CD14-positive monocyte (primary cell): ENCODE data around the gene SLC9A9. TPM values are rescaled to one million over a fixed set of nuclear protein-coding genes. Genes with fewer than 3 reads are reported as not detected.

Experiments used
- DNase-seq, 3 donors: peaks; one replicate each; pipeline ENCODE4 v3.0.0-alpha.2; 2011 to 2022
- H2AFZ ChIP-seq: 2 replicates; pipeline ENCODE4 v1.6.0; 2012; ENCODE audit warnings: mild to moderate bottlenecking, low read depth, low read length, inconsistent platforms; ENCODE audit not compliant: insufficient read depth, poor library complexity, severe bottlenecking
- H3K27ac ChIP-seq, 2 donors: 1 replicate in 1 of 2; 2 replicates in 1 of 2; pipeline ENCODE4 v1.5.1; 2012 to 2013; ENCODE audit warnings: low read length in 2 of 2, control low read depth in 1 of 2, inconsistent platforms in 1 of 2, low read depth in 1 of 2, mild to moderate bottlenecking in 1 of 2
- H3K27me3 ChIP-seq, 2 donors: one replicate each; pipeline versions ENCODE4 v1.6.0 to v1.6.1; 2011 to 2013; ENCODE audit warnings: low read length in 2 of 2; ENCODE audit not compliant: control insufficient read depth in 2 of 2, insufficient read depth in 2 of 2
- H3K36me3 ChIP-seq, 2 donors: replicated peaks in 1 of 2; 1 replicate in 1 of 2; 2 replicates in 1 of 2; pipeline versions ENCODE4 v1.5.1 to v1.6.1; 2012 to 2013; ENCODE audit warnings: low read length in 2 of 2, control low read depth in 1 of 2, inconsistent platforms in 1 of 2, mild to moderate bottlenecking in 1 of 2; ENCODE audit not compliant: insufficient read depth in 2 of 2, control insufficient read depth in 1 of 2
- H3K4me1 ChIP-seq, 2 donors: 1 replicate in 1 of 2; 2 replicates in 1 of 2; pipeline versions ENCODE4 v1.5.1 to v1.6.1; 2012 to 2013; ENCODE audit warnings: low read length in 2 of 2, control low read depth in 1 of 2, inconsistent platforms in 1 of 2, mild to moderate bottlenecking in 1 of 2, moderate library complexity in 1 of 2; ENCODE audit not compliant: insufficient read depth in 2 of 2, control insufficient read depth in 1 of 2
- H3K4me2 ChIP-seq: replicated peaks from 2 replicates; pipeline ENCODE3; 2012; ENCODE audit warnings: low read length, moderate library complexity, mild to moderate bottlenecking; ENCODE audit not compliant: poor library complexity, severe bottlenecking; ENCODE audit errors: extremely low read depth
- H3K4me3 ChIP-seq, 3 experiments: fragments of 200-600 bp in 1 of 3; sonication (generic) in 1 of 3; replicated peaks in 1 of 3; 1 replicate in 2 of 3; 2 replicates in 1 of 3; pipeline ENCODE4 v1.5.1; 2011 to 2013; ENCODE audit warnings: low read length in 3 of 3, mild to moderate bottlenecking in 3 of 3, control low read depth in 2 of 3, low read depth in 2 of 3, inconsistent platforms in 1 of 3, moderate library complexity in 1 of 3
- H3K79me2 ChIP-seq: 2 replicates; pipeline ENCODE4 v1.6.0; 2012; ENCODE audit warnings: mild to moderate bottlenecking, control low read depth, inconsistent platforms, low read length, moderate library complexity; ENCODE audit not compliant: insufficient read depth
- H3K9ac ChIP-seq: 2 replicates; pipeline ENCODE4 v1.6.0; 2017; ENCODE audit warnings: low read length, mild to moderate bottlenecking; ENCODE audit not compliant: insufficient read depth, poor library complexity, severe bottlenecking
- H3K9me3 ChIP-seq, 2 donors: replicated peaks in 1 of 2; 1 replicate in 1 of 2; 2 replicates in 1 of 2; pipeline versions ENCODE4 v1.5.1 to v1.6.1; 2012 to 2013; ENCODE audit warnings: low read length in 2 of 2, control low read depth in 1 of 2; ENCODE audit not compliant: control insufficient read depth in 1 of 2, insufficient read depth in 1 of 2
- H4K20me1 ChIP-seq: 2 replicates; pipeline ENCODE4 v1.6.0; 2012; ENCODE audit warnings: mild to moderate bottlenecking, low read length, control low read depth, moderate library complexity; ENCODE audit not compliant: insufficient read depth
- H3K27ac Mint-ChIP-seq, 7 donors: one replicate each; pipeline ENCODE4 v1.8.0; 2020; ENCODE audit warnings: mild to moderate bottlenecking in 7 of 7, mixed read lengths in 7 of 7, moderate library complexity in 6 of 7, inconsistent platforms in 2 of 7
- H3K27me3 Mint-ChIP-seq, 3 donors: one replicate each; pipeline ENCODE4 v1.8.0; 2021 to 2022; ENCODE audit warnings: low read depth in 3 of 3, mild to moderate bottlenecking in 3 of 3, mixed read lengths in 3 of 3, moderate library complexity in 3 of 3, inconsistent platforms in 1 of 3
- H3K36me3 Mint-ChIP-seq, 2 donors: one replicate each; pipeline ENCODE4 v1.8.0; 2020; ENCODE audit warnings: mixed read lengths in 2 of 2, inconsistent platforms in 1 of 2, mild to moderate bottlenecking in 1 of 2
- H3K4me1 Mint-ChIP-seq: one replicate; pipeline ENCODE4 v1.8.0; 2020; ENCODE audit warnings: mild to moderate bottlenecking, mixed read lengths
- H3K4me3 Mint-ChIP-seq, 2 donors: one replicate each; pipeline ENCODE4 v1.8.0; 2020; ENCODE audit warnings: mild to moderate bottlenecking in 2 of 2, mixed read lengths in 2 of 2, moderate library complexity in 1 of 2
- H3K9me3 Mint-ChIP-seq, 7 donors: one replicate each; pipeline ENCODE4 v1.8.0; 2020 to 2022; ENCODE audit warnings: mixed read lengths in 7 of 7, mild to moderate bottlenecking in 6 of 7, moderate library complexity in 6 of 7, inconsistent platforms in 2 of 7
- CTCF ChIP-seq: fragments of 200-600 bp; IDR thresholded peaks from one replicate; pipeline ENCODE4 v1.8.0; 2022; ENCODE audit warnings: antibody characterized with exemption, mild to moderate bottlenecking
- WGBS: methylation state at CpG from one replicate; pipeline ENCODE4 v1.1.5; 2013; ENCODE audit warnings: missing lambda C conversion rate; ENCODE audit not compliant: insufficient coverage; 5-methylcytosine and 5-hydroxymethylcytosine counted together
- intact Hi-C, 2 donors: fragments of 100-400 bp; cut with micrococcal nuclease; formaldehyde crosslinking; loops; one replicate each; pipeline versions ENCODE4 v1.15.0 to v1.15.1; 2023
- polyA plus RNA-seq, 3 donors: library from polyadenylated mRNA; depleted of rRNA in 1 of 3; unstranded in 2 of 3; stranded (reverse) in 1 of 3; fragments of 300-500 nt in 2 of 3; fragments of >200 nt in 1 of 3; fragmentation: Illumina TruSeq in 2 of 3; gene quantifications; 1 replicate in 2 of 3; 2 replicates in 1 of 3; pipeline ENCODE4 v1.2.3, GENCODE V29; 2012 to 2021

SLC9A9 gene
- polyA plus RNA-seq, 3 donors, result 14.1 to 32.8 (median 27.0) TPM

- H3K27ac Mint-ChIP-seq, result no peak overlapping the region
- H3K4me3 ChIP-seq, result no peak overlapping the region
- intact Hi-C loops, result no loop called here
- TF ChIP-seq CTCF, result no peak
- H3K27ac ChIP-seq, result no peak overlapping the region
- no peak overlapping the region for H3K4me3 Mint-ChIP-seq
- peaks cover 6 to 12% of the 10 kb centered on the region in 2 donors for H3K4me1 ChIP-seq
- peaks cover 0 to 2% (median 0%) of the 10 kb centered on the region in 7 donors for H3K9me3 Mint-ChIP-seq
- no peak overlapping the region for H2AFZ ChIP-seq
- no peaks in the 10 kb centered on the region for H3K36me3 ChIP-seq
- no peak for DNase-seq
- no peak overlapping the region for H3K4me2 ChIP-seq
- 100% methylated on average over 4 of the region's 4 CpGs for WGBS
- no peaks in the 10 kb centered on the region for H4K20me1 ChIP-seq
- no peaks in the 10 kb centered on the region for H3K79me2 ChIP-seq
- peaks cover 12 to 15% of the 10 kb centered on the region in 2 donors for H3K36me3 Mint-ChIP-seq
- no peaks in the 10 kb centered on the region for H3K9me3 ChIP-seq
- no peak overlapping the region for H3K9ac ChIP-seq
- no peaks in the 10 kb centered on the region for H3K27me3 ChIP-seq
- peaks cover 0 to 3% (median 0%) of the 10 kb centered on the region in 3 donors for H3K27me3 Mint-ChIP-seq
- H3K4me1 Mint-ChIP-seq, result peaks cover 17% of the 10 kb centered on the region
Measured at GRCh38 chr3:143503325-143503885, 344.9 kb downstream of the SLC9A9 start.

GRCh38 chr3:143502081-143502480, 346.2 kb downstream of the SLC9A9 start:
- no peak for DNase-seq
- Mint-ChIP-seq H3K27ac (no peak overlapping the region), H3K4me3 (no peak overlapping the region), H3K4me1 (peaks cover 12% of the 10 kb centered on the region), H3K36me3 (peaks cover 12 to 15% of the 10 kb centered on the region in 2 donors), H3K9me3 (peaks cover 0 to 6% (median 0%) of the 10 kb centered on the region in 7 donors), H3K27me3 (peaks cover 0 to 3% (median 0%) of the 10 kb centered on the region in 3 donors)
- H3K4me3 ChIP-seq, result no peak overlapping the region
- H3K4me2 ChIP-seq, result no peak overlapping the region
- H3K27ac ChIP-seq, result no peak overlapping the region
- H3K27me3 ChIP-seq, result no peaks in the 10 kb centered on the region
- H3K36me3 ChIP-seq, result no peaks in the 10 kb centered on the region
- TF ChIP-seq CTCF, result no peak
- no peaks in the 10 kb centered on the region for H3K9me3 ChIP-seq
- H3K79me2 ChIP-seq, result no peaks in the 10 kb centered on the region
- H3K4me1 ChIP-seq, result peaks cover 6 to 12% of the 10 kb centered on the region in 2 donors
- no peak overlapping the region for H3K9ac ChIP-seq
- intact Hi-C loops, result no loop called here
- no peak overlapping the region for H2AFZ ChIP-seq
- no CpG with 5 or more reads among the region's 3 CpGs for WGBS
- H4K20me1 ChIP-seq, result no peaks in the 10 kb centered on the region
